PC-9 (cell line): Measurements from ENCODE around the gene GOLGA6L10.

Experiments used
- CTCF ChIP-seq: fragments of 200-600 bp; sonication (generic); conservative IDR thresholded peaks from 2 replicates; pipeline ENCODE4 v1.6.1; 2017; ENCODE audit warnings: mixed run types, antibody characterized with exemption, mild to moderate bottlenecking, moderate library complexity
- EZH2 ChIP-seq: fragments of 200-600 bp; sonication (generic); IDR thresholded peaks from 2 replicates; pipeline ENCODE4 v1.8.0; 2017; ENCODE audit warnings: antibody characterized with exemption, low read depth

GRCh38 chr15:82393671-82394070, 44.4 kb upstream of the GOLGA6L10 start:
- no peak for TF ChIP-seq CTCF
- no peak for TF ChIP-seq EZH2
